GM18873 (cell line): Measurements from ENCODE around the gene HSFX4.
A peak's percentile ranks its signal among the peaks of the same experiment; 100 is the strongest.
"Not testable (repeated sequence)": the region's sequence is repeated elsewhere in the genome, so short reads cannot be mapped to it uniquely, and the experiment has no call there.

Source experiments
- ATAC-seq: cut with Tn5 transposase; IDR thresholded peaks from one replicate; pipeline ENCODE4 v1.9.1; 2021; ENCODE audit warnings: mild to moderate bottlenecking, moderate library complexity, moderate number of reproducible peaks; ENCODE audit not compliant: unreplicated experiment, low FRiP score

The HSFX4 gene

GRCh38 chrX:149929400-149929799 is at the start of gene HSFX4:
Gene HSFX4, plus strand, starts transcription at chrX:149929573. Its CDS starts 72 bp downstream, at chrX:149929645.
- ATAC-seq = not testable (repeated sequence)

DNA sequence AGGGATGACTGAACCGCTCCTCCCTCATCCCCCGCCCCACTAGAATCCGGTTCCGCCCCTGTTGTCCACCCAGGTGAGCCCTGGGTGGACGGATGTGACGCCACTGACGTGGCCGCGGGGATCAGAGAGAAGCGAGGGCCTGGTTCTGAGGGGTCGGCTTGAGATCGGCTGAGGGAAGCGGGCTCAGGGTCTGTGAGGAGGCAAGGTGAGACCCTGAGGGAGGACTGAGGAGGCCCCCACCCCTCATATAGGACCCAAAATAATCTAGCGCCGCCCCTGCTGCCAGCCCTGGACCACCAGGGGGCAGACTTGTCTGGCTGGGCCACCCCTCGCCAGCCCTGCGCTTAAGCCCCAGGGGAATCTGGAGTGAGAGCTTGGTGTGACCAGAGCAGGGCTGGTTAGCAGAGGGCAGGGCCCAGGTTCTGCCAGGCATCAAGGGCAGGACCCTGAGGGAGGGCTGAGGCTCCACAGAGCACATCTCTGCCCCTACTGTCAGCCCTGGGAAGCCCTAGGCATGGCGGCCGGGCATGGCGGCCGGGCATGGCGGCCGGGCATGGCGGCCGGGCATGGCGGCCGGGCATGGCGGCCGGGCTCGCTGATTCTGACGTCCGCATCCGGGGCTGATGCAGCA is 48.2 kb upstream of the HSFX4 start, which contains the start of gene MAGEA8:
TSS of gene MAGEA8 (plus strand) at position 103 of the 631 bp plus-strand sequence. CDS start 3,090 bp downstream, outside the sequence.
- no peak for ATAC-seq

DNA sequence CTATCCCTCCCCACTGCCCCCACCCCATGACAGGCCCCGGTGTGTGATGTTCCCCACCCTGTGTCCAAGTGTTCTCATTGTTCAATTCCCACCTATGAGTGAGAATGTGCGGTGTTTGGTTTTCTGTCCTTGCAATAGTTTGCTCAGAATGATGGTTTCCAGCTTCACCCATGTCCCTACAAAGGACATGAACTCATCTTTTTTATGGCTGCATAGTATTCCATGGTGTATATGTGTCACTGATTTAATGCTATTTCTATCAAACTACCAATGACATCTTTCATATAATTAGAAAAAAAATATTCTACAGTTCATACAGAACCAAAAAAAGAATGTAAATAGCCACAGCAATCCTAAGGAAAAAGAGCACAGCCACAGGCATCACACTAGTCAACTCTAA is 38.5 kb upstream of the HSFX4 start:
- not testable (repeated sequence) for ATAC-seq

DNA sequence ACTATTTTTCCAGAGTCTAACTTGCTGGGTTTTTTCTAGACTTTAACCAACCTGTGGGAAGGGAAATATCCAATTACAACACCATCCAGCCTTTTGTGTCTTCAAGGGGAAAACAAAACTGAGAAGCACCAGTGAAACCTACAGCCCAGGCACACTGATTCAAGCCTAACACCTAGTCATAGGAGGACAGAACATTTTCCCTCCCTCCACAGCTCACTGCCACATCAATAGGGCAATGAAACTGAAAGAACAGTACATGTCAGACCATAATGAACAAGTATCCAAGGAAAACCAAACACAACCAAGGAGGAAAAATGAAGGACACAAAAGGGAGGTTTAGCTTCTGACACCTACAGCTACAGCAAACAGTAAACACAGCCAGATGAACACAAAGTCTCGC is 30.8 kb upstream of the HSFX4 start:
- no peak for ATAC-seq

DNA sequence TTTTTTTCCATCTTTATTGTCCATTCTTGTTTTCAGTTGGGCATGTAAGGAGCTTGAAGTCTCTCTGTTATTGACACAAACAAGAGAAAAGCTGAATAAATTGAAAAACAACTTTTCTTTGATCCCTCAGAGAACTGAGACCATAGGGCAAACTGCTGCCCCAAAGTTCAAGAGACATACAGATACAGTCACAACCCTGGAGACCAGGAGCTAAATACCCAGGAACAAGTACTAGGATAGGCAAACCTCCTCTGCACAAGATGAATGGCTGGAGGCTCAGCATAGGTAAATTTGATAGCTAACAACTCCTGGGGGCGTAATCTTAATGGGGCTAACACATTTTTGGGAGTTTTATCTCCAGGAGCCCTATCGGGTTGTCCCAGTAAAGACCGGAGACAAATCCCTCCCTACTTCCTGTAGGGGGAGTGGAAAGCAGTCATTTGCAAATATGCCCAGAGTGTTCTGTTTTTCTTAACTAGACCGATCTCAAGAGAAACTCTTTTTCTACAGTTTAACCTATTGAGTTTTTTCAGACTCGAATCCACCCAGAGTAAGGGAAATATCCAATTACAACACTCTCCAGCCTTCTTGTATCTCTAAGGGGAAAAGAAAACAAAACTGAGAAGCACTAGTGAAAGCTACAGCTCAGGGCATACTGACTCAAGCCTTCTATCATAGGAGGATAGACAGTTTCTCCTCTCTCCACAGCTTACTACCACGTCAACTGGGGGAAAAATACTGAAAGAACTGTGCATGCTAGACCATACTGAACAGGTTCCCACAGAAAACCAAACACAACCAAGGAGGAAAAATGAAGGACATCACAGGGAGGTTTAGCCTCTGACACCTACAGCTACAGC is 25.3 kb upstream of the HSFX4 start:
- ATAC-seq = peak; percentile 57

GRCh38 chrX:149908308-149908707 is 21.1 kb upstream of the HSFX4 start:
- ATAC-seq = peak; percentile 44

- no peak for ATAC-seq
Measured at GRCh38 chrX:149908727-149909126, 20.6 kb upstream of the HSFX4 start.

GRCh38 chrX:149909324-149910177 is 19.8 kb upstream of the HSFX4 start:
- ATAC-seq = no peak

DNA sequence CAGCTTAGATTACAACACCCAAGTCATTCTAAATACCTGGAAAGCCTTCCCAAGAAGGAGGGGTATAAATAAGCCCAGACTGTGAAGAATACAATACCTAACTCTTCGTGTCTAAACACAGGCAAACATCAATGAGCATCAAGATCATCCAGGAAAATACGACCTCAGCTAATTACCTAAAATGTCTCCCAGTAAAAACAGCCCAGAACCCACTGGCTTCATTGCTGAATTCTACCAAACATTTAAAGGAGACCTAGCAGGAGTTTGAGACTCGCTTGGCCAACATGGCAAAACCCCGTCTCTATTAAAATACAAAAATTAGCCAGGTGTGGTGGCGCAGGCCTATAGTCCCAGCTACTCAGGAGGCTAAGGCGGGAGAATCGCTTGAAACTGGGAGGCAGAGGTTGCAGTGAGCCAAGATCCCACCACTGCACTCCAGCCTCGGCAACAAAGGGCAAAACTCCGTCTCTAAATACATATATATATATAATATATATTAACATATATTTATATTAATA is 19.1 kb upstream of the HSFX4 start:
- no peak for ATAC-seq

- ATAC-seq = peak; percentile 77
Measured at GRCh38 chrX:149916745-149917392, 12.5 kb upstream of the HSFX4 start.

GRCh38 chrX:149923836-149924235 is 5.5 kb upstream of the HSFX4 start:
- ATAC-seq = not testable (repeated sequence)

GRCh38 chrX:149924434-149924833 is 4.9 kb upstream of the HSFX4 start:
- not testable (repeated sequence) for ATAC-seq

DNA sequence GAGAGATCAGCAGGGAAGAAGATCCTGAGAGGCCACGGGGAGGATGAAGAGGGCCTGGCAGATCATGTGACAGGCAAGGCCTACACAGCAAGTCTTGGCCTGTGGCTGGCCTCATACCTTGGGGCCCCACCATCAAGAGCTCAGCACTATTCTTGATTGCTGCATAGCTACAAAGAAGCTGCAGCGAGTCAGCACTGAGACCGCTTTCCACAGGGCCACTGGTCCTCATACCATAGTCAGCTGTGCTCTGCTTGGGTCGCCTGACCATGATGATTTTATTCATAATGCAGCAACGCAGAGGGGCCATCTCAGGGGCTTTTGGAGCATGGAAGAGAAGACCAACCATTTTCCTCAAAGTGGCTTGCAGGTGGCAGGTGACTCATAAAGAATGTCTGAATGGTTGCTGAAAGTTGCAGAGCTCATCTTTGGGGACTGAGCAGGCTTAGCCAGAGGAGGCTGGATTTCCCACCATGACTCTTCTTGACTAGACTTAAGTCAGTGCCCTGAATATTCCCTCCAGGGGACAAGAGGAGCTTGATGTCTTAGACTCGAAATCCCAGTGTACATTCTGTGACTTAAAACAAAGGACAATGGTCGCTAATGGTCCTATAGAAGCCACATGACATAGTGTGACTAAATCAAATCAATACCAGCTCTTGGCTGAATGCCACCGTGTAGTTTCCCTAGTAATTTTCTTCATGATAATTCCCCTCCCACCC is 2.0 kb upstream of the HSFX4 start:
- ATAC-seq = not testable (repeated sequence)

DNA sequence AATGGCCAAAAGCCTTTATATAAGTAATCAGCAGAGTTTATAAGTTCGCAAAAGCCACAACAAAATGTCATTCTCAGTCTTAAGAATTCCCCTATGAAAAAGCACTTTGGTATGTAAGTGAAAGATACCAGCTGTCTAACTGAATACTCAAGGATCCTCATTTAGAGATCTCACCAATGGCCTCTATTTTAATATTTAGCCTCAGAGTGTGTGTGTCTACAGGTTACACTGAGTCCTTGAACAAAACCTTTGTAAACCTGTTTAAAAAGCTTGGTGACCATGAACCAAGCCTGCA is 1.5 kb upstream of the HSFX4 start:
- ATAC-seq = not testable (repeated sequence)

- not testable (repeated sequence) for ATAC-seq
Measured at GRCh38 chrX:149928635-149929034, 738 bp upstream of the HSFX4 start.

DNA sequence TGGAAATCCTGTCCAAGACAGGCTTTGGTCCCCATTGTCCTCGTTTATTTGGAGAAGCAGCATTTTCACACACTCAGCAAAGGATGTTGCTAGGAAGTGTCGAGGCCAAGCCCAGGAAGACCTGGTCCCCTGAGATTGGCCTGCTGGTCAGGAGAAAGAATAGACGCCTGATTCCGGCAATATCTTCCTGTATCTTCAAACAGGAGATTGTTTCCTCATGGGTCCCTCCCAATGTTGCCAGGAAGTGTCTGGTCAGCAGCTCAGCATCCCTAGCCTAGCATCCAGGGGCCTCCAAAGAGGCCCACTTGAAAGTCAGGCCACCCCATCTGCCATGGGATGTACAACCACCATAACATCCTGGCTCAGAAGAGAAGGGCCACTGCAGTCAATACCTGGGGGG is 2.0 kb downstream of the HSFX4 start:
- ATAC-seq = not testable (repeated sequence)

- ATAC-seq = not testable (repeated sequence)
Measured at GRCh38 chrX:149932150-149932549, 2.8 kb downstream of the HSFX4 start.

GRCh38 chrX:149932970-149933369 is 3.6 kb downstream of the HSFX4 start:
- not testable (repeated sequence) for ATAC-seq

DNA sequence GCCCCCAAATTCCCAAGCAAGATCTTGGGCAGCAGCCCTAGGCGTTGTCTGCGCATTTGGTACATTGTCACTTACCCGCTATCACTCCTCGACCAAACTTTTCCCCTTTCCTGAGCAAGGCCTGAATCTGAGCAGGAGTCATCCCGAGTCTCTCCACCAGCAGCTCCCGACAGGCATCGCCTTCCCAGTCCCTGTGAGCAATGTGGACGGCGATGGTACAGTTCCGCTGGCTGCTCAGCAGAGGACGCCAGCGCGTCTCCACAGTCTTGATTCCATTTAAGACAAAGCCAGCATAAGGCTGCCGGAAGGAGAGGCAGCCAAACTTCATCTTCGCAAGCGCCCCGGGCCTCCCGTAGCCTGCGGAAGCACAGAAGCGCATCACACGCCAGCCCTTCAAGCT is 4.2 kb downstream of the HSFX4 start:
- ATAC-seq = not testable (repeated sequence)
